ENCODE measurements around the gene TLCD3B.
A peak's percentile ranks its signal among the peaks of the same experiment; 100 is the strongest.
"Not testable (repeated sequence)": the region's sequence is repeated elsewhere in the genome, so short reads cannot be mapped to it uniquely, and the experiment has no call there.

Gene TLCD3B

DNA sequence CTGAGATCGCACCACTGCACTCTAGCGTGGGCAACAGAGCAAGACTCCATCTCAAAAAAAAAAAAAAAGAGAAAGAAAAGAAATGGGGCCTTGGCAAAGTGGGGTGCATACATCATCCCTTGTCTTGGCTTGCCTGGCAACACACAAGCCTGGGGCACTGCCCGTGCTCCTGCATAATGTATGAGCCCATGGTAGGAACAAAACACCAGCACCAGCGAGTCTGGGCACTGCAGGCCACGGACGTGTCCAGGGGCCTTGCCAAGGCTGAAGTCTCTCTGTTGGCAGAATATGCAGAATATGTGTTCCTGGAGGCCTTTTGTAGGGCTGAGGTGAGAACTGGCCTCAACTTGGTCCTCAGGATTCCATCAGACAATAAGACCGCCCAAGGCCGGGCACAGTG lies 18.8 kb upstream of the TLCD3B start:
- no peak for DNase-seq (ENCODE audit: low spot score)
- no peak overlapping the region for H3K4me3 ChIP-seq
- TF ChIP-seq, protein P1, sequence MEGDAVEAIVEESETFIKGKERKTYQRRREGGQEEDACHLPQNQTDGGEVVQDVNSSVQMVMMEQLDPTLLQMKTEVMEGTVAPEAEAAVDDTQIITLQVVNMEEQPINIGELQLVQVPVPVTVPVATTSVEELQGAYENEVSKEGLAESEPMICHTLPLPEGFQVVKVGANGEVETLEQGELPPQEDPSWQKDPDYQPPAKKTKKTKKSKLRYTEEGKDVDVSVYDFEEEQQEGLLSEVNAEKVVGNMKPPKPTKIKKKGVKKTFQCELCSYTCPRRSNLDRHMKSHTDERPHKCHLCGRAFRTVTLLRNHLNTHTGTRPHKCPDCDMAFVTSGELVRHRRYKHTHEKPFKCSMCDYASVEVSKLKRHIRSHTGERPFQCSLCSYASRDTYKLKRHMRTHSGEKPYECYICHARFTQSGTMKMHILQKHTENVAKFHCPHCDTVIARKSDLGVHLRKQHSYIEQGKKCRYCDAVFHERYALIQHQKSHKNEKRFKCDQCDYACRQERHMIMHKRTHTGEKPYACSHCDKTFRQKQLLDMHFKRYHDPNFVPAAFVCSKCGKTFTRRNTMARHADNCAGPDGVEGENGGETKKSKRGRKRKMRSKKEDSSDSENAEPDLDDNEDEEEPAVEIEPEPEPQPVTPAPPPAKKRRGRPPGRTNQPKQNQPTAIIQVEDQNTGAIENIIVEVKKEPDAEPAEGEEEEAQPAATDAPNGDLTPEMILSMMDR (IDR thresholded peaks at IDR 0.05), result no peak
- no peak overlapping the region for H3K27ac ChIP-seq

- Histone ChIP-seq H3K4me3 (no peak overlapping the region), H3K27ac (no peak overlapping the region)
- TF ChIP-seq, protein P1 (IDR thresholded peaks at IDR 0.05), result no peak
- DNase-seq (ENCODE audit: low spot score), result no peak
Measured at GRCh38 chr16:30046588-30046987, 15.5 kb upstream of the TLCD3B start.

GRCh38 chr16:30046178-30046577 lies 15.1 kb upstream of the TLCD3B start:
- H3K27ac ChIP-seq, result no peak overlapping the region
- DNase-seq (ENCODE audit: low spot score), result no peak
- TF ChIP-seq, protein P1 (IDR thresholded peaks at IDR 0.05), result no peak
- H3K4me3 ChIP-seq, result no peak overlapping the region

GRCh38 chr16:30041841-30042240 lies 10.8 kb upstream of the TLCD3B start:
- TF ChIP-seq, protein P1 (IDR thresholded peaks at IDR 0.05), result peak; percentile 27
- Histone ChIP-seq H3K27ac (no peak overlapping the region), H3K4me3 (no peak overlapping the region)
- DNase-seq (ENCODE audit: low spot score), result no peak

DNA sequence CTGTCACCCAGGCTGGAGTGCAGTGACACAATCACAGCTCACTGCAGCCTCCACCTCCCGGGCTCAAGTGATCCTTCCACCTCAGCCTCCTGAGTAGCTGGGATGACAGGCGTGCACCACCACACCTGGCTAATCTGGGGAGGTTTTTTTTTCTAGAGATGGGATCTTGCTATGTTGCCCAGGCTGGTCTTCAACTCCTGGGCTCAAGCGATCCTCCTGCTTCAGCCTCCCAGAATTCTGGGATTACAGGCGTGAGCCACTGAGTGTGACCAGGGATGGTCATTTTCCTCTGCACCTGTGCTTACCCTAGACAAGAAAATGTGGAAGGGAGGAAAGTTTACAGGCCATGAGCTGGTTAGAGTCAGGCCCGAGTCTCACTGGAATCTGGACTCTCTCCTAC lies 9.6 kb upstream of the TLCD3B start:
- not testable (repeated sequence) for DNase-seq (ENCODE audit: low spot score); H3K27ac ChIP-seq; H3K4me3 ChIP-seq

GRCh38 chr16:30040221-30040620 lies 9.2 kb upstream of the TLCD3B start:
- Histone ChIP-seq H3K4me3 (no peak overlapping the region), H3K27ac (no peak overlapping the region)
- TF ChIP-seq, protein P1 (IDR thresholded peaks at IDR 0.05), result no peak
- no peak for DNase-seq (ENCODE audit: low spot score)

DNA sequence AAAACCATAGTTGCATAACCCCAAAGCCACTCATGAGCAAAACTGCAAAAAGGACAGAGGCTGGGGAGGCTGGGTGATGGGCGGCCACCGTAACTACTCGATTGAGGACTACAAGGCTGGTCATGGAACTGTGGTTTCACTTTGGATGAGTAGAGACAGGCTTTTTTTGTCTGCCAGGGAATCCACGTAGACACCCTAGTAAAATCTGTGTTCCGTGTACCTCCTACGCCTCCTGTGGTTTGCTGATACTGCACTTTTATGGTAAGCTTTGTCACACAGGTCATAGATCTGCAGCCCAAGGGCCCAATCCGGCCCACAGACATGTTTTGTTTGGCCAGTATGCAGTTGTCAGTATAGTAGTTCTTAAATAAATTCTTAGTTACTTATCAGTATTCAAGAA lies 2.2 kb upstream of the TLCD3B start:
- TF ChIP-seq, protein P1 (IDR thresholded peaks at IDR 0.05), result no peak
- no peak overlapping the region for H3K27ac ChIP-seq
- DNase-seq (ENCODE audit: low spot score), result no peak
- no peak overlapping the region for H3K4me3 ChIP-seq
